CD4-positive, alpha-beta T cell treated with Interleukin-2 at 100 ng/mL for 4 hours (primary cell): Measurements from ENCODE around the gene SMG1.

Experiments
- DNase-seq: peaks from one replicate; pipeline ENCODE4 v3.0.0-alpha.2; 2020; ENCODE audit warnings: low spot score

Gene SMG1

DNA sequence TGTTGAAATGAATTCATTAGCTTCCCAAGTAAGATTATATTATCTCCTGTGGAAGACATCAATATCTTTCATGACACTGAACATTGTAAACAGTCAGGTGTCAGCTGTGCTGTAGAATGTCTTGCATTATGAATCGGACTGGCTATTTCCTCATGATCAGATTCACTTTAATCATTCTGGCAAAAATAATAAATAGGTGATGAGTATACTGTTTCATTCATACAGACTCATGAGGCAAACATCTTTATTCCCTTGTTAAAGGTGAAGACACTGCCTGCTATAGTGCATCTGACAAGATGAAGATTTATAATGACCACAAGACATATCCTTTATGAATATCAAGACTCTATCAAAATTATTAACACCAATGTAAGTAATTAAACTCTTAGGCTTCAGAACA, 73.6 kb downstream of the SMG1 start:
- DNase-seq, result no peak

DNA sequence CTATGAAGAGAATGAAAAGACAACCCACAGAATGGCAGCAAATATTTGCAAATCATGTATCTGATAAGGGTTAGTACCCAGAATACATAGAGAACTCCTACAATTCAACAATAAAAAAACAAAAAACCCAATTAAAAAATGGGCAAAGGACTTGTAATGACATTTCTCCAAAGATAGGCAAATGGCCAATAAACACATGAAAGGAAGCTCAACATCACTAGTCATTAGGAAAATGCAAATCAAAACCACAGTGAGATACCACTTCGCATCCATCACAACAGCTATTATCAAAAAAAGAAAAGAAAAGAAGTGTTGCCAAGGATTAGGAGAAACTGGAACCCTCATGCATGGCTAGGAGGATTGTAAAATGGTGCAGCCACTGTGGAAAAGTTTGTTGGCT, 79.8 kb downstream of the SMG1 start:
- DNase-seq, result no peak

DNA sequence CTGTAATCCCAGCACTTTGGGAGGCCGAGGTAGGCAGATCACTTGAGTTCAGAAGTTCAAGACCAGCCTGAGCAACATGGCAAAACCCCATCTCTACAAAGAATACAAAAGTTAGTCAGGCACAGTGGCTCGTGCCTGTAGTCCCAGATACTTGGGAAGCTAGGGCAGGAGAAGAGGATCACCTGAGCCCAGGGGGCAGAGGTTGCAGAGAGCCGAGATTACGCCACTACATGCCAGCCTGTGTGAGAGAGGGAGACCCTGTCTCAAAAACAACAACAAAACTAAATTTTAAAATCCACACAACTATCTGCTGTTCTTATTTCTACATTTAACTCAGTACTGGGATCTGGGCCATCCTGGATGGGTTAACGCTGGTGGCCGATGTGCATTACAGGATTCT, 83.6 kb downstream of the SMG1 start:
- DNase-seq, result no peak

DNA sequence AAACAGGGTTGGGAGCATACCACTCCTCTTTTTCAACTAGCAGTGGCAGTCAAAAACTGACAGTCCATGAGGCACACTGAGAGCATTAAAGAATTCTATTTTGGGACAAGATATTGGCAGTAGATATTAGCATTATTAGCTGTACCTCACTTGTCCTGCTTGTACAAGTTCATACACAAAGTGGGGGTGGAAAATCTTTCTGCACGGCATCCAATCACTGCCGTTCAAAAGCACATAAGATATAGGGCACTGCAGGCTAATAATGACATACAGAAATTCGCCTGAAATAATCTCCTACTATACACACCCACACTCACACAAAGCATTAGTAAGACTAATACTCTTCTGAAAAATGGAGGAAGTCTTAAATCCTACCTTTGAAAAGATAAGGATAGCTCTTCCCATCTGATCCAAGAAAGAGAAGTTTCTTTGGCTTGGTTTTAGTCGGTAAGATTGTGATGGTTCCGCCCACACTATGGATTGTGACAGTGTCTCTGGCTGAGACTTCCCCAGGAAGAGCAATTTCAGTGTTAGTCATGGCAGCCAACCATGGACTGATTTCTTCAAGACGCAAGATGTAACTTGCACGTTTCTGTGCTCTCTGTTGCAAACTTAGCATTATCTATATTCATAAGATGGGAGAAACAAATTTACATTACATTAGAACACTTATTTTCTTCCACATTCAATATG, 84.2 kb downstream of the SMG1 start:
- DNase-seq, result no peak

DNA sequence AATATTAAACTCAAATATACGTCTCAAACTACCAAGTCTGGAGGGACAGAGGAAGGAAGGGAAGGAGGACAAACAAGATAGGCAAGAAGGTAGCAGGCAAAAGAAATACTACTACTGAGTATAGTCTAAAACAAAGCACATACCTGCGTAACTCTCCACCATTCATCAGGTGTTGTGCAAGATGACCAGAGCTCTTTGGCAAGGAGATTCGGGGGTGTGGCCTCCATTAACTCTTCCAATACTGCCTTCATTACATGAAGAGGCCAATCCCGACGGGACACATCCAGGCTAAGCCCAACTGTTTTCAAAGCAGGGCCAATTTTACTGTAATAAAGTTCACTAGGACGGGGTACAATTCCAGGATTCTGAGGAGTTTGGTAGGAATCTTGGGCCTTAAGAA, 86.7 kb downstream of the SMG1 start:
- DNase-seq, result no peak

DNA sequence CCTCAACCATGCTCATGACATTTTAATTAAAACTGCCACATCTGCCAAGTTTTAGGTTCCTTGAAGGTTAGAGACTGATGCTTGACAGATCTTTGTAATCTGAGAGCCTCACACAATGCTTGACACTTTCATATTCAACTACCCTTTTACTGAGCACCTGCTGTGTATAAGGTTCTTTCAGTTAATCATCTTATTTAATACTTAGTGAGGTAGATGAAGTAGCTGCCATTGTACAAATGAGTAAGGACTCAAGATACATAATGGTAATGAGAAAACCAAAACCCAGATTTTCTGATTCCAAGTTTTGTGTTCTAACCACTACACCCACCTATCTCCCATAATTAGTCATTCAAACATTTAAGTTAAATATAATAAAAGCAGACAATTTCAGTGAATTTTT, 89.5 kb downstream of the SMG1 start:
- no peak for DNase-seq

DNA sequence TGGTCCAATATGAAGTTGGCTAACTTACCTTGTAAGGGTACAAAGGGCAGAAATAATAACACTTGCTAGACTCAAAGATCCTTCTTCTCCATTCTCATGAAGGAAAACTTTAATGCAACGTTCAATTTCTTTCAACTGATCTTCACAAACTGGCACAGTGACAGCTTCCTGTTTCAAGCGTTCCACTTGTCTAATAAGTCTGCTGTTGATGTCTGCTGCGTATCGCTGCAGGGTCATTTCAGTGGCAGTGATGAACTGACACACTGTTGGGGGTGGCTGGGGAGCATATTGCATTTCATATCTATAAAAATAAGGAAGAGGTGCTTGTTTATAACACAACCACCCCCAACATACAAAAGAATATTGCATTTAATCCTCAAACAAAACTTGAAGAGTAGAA, 91.3 kb downstream of the SMG1 start:
- no peak for DNase-seq

DNA sequence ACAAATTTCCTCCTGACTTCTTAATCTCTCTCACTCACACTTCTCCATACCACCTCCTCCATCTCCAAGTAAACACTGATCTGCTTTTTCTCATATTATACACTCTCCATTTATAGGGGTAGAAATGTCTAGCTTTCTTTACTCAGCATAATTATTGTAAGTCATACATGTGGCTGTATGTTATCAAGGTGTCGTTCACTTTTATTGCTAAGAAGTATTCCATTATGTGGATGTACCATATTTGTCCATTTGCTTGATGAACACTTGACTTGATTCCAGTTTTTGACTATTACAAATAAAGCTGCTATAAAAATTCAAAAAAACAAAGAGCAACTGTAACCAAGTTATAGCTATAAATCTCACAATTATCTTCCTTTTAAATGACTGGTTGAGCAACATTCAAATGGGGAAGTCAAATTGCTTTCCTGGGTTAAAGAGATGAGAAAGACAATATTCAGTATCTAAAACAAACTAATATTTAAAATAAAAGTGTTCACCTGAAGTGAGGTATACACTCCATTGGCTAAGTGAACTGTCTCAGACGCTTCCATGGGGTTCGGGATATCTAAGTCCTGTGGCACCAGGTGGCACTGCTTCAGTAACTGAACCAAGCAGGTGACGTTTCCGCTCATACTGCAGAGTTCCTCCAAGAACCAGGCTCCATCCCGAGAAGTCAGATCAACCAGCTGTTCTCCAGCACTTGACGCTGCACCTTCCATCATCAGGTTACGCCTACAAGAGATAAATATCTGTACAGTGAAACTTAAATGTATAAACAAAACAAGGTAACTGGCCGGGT, 92.3 kb downstream of the SMG1 start:
- DNase-seq, result no peak

DNA sequence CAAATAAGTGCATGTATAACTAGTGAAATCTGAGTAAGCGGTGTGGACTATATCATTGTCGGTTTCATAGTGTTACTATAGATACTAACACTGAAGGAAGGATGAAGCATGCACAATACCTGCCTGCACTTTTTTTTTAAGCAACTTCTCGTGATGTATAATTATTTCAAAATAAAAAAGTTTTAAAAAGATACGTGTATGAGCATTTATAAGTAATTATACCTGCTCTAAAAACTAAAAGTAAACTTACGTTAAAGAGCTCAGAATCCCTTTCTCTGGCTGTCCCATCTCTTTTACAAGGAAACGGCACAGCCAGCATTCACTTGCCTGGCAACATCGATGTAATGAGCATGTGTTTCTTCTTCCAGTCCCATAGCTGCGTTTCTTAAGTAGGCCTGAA, 93.6 kb downstream of the SMG1 start:
- DNase-seq, result no peak

DNA sequence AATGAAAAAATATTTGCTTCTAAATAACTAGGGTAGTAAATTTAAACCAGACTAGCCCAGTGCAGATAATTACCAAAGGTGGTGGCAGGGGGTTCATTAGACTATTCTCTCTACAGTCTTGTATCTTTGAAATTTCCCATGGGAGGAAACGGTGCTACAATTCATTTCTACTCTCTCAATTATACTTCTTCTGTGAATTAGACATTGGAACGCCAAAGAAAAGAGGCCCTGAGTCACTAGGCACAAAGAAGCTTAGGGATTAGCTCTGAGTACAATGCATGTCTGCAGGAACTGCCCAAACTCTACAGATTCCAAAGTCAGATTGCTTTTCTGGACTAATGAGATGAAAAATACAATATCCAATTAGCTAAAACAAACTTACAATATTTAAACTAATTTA, 94.2 kb downstream of the SMG1 start:
- no peak for DNase-seq

DNA sequence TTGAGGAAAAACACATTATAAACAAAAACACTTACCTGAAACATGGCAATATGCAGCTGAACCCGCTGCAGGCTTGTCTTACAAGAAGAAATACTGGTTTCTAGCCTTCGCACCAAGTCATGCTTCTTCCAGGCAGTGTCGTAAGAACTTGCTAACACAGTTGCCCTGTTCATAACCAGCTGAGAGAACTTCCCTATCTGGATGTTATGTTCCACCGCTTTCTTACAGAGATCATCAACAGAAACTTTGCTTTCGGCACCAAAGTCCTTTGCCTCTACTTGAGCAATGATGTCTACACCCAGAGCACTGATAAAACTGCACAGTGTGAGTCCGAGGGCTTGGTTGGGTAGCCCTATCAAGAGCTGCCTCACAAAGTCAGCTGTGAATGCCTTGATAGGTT, 97.0 kb downstream of the SMG1 start:
- DNase-seq, result no peak

DNA sequence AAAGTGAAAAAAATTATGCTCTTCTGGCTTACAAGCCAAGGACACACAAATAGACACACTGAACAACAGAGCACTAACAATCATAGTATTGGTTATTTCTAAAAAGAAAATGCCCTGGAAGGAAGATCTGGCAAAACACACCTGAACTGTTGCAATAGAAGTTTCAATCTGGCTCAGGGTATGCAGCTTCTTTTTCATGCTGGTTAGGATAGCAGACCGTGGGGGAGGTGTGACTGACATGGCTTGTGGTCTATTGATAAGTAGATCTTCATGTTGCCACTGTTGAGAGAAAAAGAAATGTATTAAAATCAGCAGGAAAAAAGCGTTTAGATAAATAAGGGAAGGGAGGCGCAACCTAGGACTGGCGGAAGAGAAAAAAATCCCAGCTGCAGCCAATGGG, 98.3 kb downstream of the SMG1 start:
- DNase-seq, result no peak

DNA sequence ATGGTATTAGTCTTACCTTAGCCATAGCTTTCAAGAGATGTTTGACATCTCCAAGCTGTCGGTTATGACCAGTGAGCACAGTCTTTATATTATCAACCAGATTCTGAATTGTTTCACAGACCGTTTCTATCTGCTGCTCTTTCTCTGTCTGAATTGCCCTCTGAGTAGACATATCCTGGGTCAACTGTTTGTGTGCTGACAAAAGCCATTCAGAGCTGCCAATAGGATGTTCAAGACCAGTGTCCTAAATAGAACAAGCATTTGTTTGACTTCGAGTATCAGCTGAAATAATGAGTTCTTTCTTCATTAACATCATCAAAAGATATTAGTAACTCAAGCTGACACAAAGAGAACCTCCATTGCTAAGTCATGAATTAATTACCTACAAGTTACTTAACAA, 109.9 kb downstream of the SMG1 start:
- DNase-seq, result no peak

DNA sequence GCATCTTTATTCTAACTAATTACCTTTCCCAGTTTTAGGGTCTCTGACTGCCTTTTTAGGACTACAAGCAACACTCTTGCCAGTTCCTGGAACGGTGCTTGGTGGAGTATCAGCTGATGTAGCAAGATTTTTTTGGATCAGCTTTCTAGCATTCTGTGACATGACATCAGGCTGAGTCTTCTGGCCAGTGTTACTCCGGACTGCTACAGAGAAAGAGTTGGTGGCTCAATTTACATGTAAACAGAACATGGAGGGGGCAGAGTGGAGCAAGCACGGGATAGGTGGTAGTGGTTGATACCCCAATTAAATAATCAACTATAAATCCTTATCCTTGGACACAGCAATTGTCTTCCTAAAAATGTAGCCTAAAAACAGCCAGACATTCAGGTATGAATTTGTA, 114.3 kb downstream of the SMG1 start:
- no peak for DNase-seq

DNA sequence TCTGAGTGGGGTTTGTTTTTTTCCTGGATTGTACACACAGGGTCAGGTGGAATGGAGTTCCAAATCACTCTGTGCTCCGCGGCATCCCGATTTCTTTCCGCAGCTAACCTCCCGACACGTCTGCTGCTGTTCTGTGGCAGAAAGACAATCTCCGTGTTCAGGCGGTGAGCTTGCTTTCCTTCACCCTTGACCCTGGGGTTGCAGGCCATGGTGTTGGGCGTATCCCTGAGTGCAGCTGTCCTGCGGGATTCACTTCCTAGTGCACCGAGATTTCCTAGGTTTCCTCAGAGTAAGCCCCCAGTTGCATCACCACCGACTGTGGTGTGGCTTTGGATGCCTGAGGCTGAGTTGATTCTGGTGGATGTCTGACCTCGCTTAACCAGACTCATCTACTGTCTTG, 117.0 kb downstream of the SMG1 start:
- no peak for DNase-seq

DNA sequence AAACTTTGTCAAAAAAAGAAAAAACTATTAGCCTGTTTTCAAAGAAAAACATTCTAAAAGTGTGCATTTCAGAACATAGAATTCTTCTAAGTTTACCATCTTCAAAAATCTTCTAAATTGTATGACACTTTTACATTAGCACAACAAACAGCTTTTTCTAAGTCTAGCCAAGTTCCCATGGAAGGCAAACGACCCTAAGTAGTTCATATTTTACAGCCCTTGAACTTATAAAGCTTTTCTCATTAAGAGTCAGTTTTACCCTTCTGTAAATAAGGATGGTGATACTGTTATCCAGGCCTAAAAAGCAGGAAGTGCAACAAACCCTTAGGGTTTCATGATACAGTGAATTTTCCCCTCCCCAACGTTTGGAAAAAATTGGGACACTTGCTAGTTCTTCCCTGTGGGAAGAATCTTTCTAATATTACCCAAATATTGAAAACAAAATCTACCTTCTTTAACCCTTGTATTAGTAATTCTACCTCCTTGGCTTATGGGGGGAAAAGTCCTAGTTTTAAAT, 120.9 kb downstream of the SMG1 start:
- DNase-seq, result no peak

DNA sequence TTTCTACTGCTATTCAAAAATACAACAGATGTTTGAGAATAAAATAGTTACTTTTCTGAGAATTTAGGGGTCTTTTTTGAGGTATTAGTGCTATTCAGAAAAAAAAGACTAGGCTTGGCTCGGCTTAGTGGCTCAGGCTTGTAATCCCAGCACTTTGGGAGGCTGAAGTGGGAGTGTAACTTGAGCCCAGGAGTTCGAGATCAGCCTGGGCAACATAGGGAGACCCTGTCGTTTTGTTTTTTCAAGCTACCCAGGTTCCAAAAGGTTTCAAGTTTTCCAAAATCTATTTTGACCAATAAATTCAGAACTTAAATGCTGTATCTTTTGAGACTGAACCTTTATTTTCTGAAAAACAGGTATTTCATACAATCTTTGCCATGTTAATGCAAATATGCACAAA, 121.7 kb downstream of the SMG1 start:
- no peak for DNase-seq

DNA sequence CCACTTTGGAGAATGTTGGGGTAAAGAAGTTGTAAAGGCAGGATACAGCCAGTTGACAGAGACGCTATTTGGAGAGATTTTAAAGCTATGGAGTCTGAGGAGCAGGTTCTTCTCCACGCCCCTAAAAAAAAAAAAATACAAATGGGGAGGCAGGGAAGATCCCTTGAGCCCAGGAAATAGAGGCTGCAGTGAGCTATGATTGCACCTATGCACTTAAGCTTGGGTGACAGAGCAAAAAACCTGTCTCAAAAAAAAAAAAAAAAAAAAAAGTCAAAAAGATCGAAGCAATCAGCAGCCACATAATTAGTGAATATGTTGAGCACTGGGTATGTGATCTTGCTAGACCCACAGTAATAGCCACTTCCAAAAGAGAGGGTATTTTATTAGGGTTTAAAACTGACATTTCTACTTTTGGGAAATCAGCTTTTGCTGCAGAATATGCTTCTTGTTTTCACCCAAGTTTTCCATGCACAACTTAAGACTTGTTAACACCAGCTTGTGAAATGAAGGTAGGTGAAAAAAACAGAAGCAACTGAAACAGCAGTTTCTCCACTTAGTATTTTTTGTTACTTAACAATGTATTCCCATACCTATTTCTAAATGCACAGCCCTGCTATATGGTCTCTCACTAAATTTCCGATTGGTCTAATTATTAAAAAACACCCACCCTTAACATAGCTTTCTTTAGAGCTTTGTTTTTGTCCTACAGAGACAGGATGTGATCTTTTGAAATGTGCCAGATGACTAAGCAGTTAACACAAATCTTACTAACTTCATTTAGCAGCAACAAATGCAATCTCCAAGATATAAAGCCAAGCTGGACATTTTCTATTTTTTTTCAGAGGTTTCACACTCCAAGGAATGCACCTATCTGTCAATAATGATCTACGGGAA, 122.4 kb downstream of the SMG1 start:
- no peak for DNase-seq

DNA sequence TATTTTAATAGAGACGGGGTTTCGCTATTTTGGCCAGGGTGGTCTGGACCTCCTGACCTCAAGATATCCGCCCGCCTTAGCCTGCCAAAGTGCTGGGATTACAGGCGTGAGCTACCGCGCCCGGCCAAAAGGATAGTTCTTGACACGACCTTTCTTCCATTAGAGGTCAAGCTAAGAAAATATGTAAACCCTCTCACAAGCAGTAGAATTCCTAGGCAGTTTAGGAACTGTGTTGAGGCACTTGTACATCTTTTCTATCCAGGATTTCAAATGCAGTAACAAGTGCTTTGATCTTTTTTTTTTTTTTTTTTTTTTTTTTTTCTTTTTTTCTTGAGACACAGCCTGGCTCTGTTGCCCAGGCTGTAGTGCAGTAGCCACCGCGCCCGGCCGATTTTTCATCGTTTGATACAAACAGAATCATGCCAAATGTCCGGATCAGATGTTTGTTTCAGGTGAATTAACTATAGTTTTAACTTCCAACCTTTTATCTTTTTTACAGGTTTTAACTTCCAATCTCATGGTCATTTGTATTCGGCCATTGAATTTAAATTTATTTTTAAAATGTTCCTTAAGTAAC, 123.4 kb downstream of the SMG1 start:
- DNase-seq, result no peak

DNA sequence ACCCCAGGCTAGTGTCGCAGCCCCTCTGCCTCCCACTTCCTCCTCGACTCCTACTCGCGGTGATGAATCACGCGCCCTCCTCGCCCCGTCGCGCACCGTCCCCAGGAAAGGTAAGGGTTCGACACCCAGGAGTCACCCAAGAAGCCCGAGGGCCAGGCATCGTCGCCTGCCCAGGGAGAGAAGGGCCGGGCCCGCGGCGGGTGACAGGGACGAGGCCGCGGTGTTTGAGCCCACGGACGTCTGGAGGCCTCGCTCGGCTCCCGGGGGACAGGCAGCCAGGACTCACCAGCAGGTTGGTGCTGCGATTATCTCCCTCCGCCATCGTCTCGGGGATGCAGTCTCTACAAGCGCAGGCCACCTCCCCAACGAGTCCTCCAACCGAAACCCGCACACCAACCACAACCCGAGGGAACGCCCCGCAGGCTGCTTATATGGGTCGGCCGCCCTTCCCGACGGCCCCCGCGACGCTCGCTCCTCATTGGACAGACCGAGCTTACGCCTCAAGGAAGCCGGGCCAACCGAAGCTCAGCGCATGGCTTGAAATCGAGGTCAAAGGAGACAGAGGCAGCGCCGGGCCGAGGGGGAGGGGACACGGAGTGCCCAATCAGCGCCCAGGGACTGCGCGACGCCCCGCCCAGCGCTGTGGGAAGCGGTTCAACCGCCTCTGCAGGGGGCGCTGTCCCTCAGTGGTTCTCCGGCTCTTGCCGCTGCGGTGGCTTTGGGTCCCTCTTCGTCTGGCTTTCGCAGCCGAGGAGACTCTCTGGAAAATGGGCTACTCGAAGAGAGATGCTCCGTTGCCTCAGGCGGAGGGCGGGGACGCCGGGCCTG, 124.8 kb downstream of the SMG1 start, which contains the start of gene ARL6IP1:
Gene ARL6IP1, minus strand, starts transcription at position 405 of the 828 bp plus-strand sequence. Its CDS starts 83 bp downstream, at position 322.
- DNase-seq, result peak; percentile 99

DNA sequence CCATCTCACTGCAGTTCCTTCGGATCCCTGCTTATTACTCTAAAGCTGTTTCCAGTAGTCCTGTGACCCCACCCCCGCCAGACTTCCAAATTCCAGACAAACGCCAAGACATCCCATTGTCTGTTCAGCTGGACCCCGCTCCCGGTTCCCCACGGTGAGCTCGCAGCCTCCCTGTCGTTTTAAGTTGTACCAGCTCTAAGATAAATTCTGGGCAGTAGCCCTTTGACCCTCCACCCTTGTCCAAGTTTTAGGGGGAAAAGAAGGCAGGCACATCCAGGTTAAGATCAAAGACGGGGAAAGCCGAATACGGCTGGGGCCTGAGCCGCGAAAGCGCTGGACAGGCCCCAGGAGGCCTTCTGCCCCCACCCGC, 125.4 kb downstream of the SMG1 start:
- DNase-seq, result no peak
